Measurements from ENCODE around the gene VDR.
A peak's percentile ranks its signal among the peaks of the same experiment; 100 is the strongest.

DNA sequence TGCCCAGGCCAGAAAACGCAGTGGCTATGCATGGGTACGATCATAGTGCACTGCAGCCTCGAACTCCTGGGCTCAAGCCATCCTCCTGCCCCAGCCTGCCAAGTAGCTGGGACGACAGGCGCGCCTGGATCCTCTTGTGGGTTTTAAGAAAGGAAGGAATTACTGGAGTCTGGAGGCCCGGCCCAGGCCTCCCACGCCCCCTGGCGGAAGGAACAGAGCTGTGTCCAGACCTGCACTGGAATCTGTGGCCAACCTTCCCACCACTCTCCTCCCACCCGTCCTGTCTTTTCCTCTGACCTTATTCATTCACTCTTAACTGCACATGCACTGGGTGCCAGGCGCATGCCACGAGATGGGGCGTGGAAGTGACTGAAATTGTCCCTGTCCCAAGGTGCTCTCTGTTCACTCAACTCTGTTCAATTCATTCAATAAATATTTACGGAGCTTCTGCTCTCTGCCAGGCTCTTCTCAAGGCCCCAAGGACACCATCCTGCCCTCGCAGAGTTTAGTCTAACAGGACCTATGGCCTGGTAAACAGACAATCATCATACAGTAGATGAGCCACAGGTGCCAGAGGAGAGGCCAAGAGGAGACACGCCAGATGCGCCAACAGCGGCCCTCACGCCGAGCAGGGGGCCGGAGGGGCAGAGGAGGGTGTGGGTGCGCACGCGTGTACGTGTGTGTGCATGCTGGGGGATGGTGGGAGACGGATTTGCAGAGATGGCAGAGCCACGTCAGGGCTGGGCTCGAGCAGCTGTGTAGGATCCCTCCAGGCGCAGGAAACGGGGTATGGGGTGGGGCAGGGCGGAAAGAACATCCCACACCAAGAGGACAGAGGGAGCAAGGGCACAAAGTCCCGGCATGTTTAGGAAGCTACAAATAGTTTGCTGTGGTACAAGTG is 44.9 kb upstream of the VDR start:
- TF ChIP-seq, protein P1, sequence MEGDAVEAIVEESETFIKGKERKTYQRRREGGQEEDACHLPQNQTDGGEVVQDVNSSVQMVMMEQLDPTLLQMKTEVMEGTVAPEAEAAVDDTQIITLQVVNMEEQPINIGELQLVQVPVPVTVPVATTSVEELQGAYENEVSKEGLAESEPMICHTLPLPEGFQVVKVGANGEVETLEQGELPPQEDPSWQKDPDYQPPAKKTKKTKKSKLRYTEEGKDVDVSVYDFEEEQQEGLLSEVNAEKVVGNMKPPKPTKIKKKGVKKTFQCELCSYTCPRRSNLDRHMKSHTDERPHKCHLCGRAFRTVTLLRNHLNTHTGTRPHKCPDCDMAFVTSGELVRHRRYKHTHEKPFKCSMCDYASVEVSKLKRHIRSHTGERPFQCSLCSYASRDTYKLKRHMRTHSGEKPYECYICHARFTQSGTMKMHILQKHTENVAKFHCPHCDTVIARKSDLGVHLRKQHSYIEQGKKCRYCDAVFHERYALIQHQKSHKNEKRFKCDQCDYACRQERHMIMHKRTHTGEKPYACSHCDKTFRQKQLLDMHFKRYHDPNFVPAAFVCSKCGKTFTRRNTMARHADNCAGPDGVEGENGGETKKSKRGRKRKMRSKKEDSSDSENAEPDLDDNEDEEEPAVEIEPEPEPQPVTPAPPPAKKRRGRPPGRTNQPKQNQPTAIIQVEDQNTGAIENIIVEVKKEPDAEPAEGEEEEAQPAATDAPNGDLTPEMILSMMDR (IDR thresholded peaks at IDR 0.05), result peak; percentile 74 to 89 (median 84)
- TF ChIP-seq POLR2A (IDR thresholded peaks at IDR 0.05), result no peak
